ENCODE data around the gene DLGAP4.

The DLGAP4 gene

GRCh38 chr20:36320898-36321695, 15.0 kb downstream of the DLGAP4 start:
- intact Hi-C loops (cut with DNase I; ENCODE audit: low total_unique reads), result no loop called here
- Histone ChIP-seq H3K4me3 (no peak overlapping the region), H3K27me3 (peaks cover 0 to 38% of the 10 kb centered on the region in 2 donors), H3K36me3 (no peaks in the 10 kb centered on the region), H3K27ac (no peak overlapping the region), H3K4me1 (no peaks in the 10 kb centered on the region), H3K9me3 (peaks cover 0 to 10% (median 4%) of the 10 kb centered on the region in 3 donors)
- no peak for DNase-seq
- no peak for TF ChIP-seq CTCF (IDR thresholded peaks at IDR 0.05)

GRCh38 chr20:36322131-36322530, 16.0 kb downstream of the DLGAP4 start:
- H3K27me3 ChIP-seq, result peaks cover 0 to 38% of the 10 kb centered on the region in 2 donors
- H3K4me3 ChIP-seq, result no peak overlapping the region
- TF ChIP-seq CTCF (IDR thresholded peaks at IDR 0.05), result no peak
- peaks cover 2 to 10% (median 4%) of the 10 kb centered on the region in 3 donors for H3K9me3 ChIP-seq
- no peaks in the 10 kb centered on the region for H3K4me1 ChIP-seq
- no peak for DNase-seq
- intact Hi-C loops (cut with DNase I; ENCODE audit: low total_unique reads), result no loop called here
- H3K27ac ChIP-seq, result no peak overlapping the region
- no peaks in the 10 kb centered on the region for H3K36me3 ChIP-seq

- Histone ChIP-seq H3K27me3 (peaks cover 0 to 39% of the 10 kb centered on the region in 2 donors), H3K36me3 (no peaks in the 10 kb centered on the region)
- intact Hi-C loops (cut with DNase I; ENCODE audit: low total_unique reads), result no loop called here
Observed at GRCh38 chr20:36330091-36330490, 24.0 kb downstream of the DLGAP4 start.

GRCh38 chr20:36331209-36331608, 25.1 kb downstream of the DLGAP4 start:
- no peak for DNase-seq
- Histone ChIP-seq H3K4me3 (no peak overlapping the region), H3K27ac (no peak overlapping the region), H3K27me3 (peaks cover 0 to 50% of the 10 kb centered on the region in 2 donors), H3K9me3 (peaks cover 0 to 2% (median 0%) of the 10 kb centered on the region in 3 donors), H3K4me1 (no peaks in the 10 kb centered on the region), H3K36me3 (no peaks in the 10 kb centered on the region)
- no peak for TF ChIP-seq CTCF (IDR thresholded peaks at IDR 0.05)
- intact Hi-C loops (cut with DNase I; ENCODE audit: low total_unique reads), result no loop called here

More at GRCh38 chr20:36330091-36330490, 24.0 kb downstream of the DLGAP4 start:
- Histone ChIP-seq H3K27ac (no peak overlapping the region), H3K9me3 (peaks cover 0 to 6% (median 2%) of the 10 kb centered on the region in 3 donors), H3K4me3 (no peak overlapping the region), H3K4me1 (no peaks in the 10 kb centered on the region)
- TF ChIP-seq CTCF (IDR thresholded peaks at IDR 0.05), result no peak
- DNase-seq, result no peak

GRCh38 chr20:36333841-36334240, 27.7 kb downstream of the DLGAP4 start:
- no peaks in the 10 kb centered on the region for H3K36me3 ChIP-seq
- no peak for TF ChIP-seq CTCF (IDR thresholded peaks at IDR 0.05)
- no peak overlapping the region for H3K4me3 ChIP-seq
- H3K4me1 ChIP-seq, result no peaks in the 10 kb centered on the region
- DNase-seq, result no peak
- H3K9me3 ChIP-seq, result no peaks in the 10 kb centered on the region
- intact Hi-C loops (cut with DNase I; ENCODE audit: low total_unique reads), result no loop called here
- H3K27me3 ChIP-seq, result peaks cover 0 to 73% of the 10 kb centered on the region in 2 donors
- H3K27ac ChIP-seq, result no peak overlapping the region

All from tibial artery (tissue), 4 donors.